ENCODE measurements around the gene DNAJC17.

DNAJC17 gene

GRCh38 chr15:40826423-40827075 lies 19.3 kb upstream of the DNAJC17 start:
- H3K4me1 ChIP-seq (ENCODE audit: control insufficient read depth, insufficient read depth, low read length): peaks cover 29% of the 10 kb centered on the region
- H3K27me3 ChIP-seq (ENCODE audit: control insufficient read depth, insufficient read depth, low read length): no peaks in the 10 kb centered on the region
- H3K4me3 ChIP-seq (ENCODE audit: low read length): no peak overlapping the region
- no peaks in the 10 kb centered on the region for H3K36me3 ChIP-seq (ENCODE audit: control insufficient read depth, insufficient read depth, low read length)
- H3K9me3 ChIP-seq (ENCODE audit: control insufficient read depth, low read length): no peaks in the 10 kb centered on the region
- no peak overlapping the region for H3K9ac ChIP-seq (ENCODE audit: low read length)

- peaks cover 29% of the 10 kb centered on the region for H3K4me1 ChIP-seq (ENCODE audit: control insufficient read depth, insufficient read depth, low read length)
- no peaks in the 10 kb centered on the region for H3K27me3 ChIP-seq (ENCODE audit: control insufficient read depth, insufficient read depth, low read length)
- H3K4me3 ChIP-seq (ENCODE audit: low read length): no peak overlapping the region
- no peaks in the 10 kb centered on the region for H3K9me3 ChIP-seq (ENCODE audit: control insufficient read depth, low read length)
- peak overlapping the region; percentile 6 for H3K9ac ChIP-seq (ENCODE audit: low read length)
- no peaks in the 10 kb centered on the region for H3K36me3 ChIP-seq (ENCODE audit: control insufficient read depth, insufficient read depth, low read length)
Observed at GRCh38 chr15:40825661-40826422, 18.6 kb upstream of the DNAJC17 start.

- H3K36me3 ChIP-seq (ENCODE audit: control insufficient read depth, insufficient read depth, low read length): no peaks in the 10 kb centered on the region
- H3K4me1 ChIP-seq (ENCODE audit: control insufficient read depth, insufficient read depth, low read length): peaks cover 23% of the 10 kb centered on the region
- no peaks in the 10 kb centered on the region for H3K9me3 ChIP-seq (ENCODE audit: control insufficient read depth, low read length)
- H3K27me3 ChIP-seq (ENCODE audit: control insufficient read depth, insufficient read depth, low read length): no peaks in the 10 kb centered on the region
- H3K4me3 ChIP-seq (ENCODE audit: low read length): no peak overlapping the region
- H3K9ac ChIP-seq (ENCODE audit: low read length): no peak overlapping the region
Observed at GRCh38 chr15:40823572-40824343, 16.5 kb upstream of the DNAJC17 start.

- H3K4me3 ChIP-seq (ENCODE audit: low read length): no peak overlapping the region
- H3K9me3 ChIP-seq (ENCODE audit: control insufficient read depth, low read length): no peaks in the 10 kb centered on the region
- H3K36me3 ChIP-seq (ENCODE audit: control insufficient read depth, insufficient read depth, low read length): no peaks in the 10 kb centered on the region
- no peak overlapping the region for H3K9ac ChIP-seq (ENCODE audit: low read length)
- H3K4me1 ChIP-seq (ENCODE audit: control insufficient read depth, insufficient read depth, low read length): peaks cover 11% of the 10 kb centered on the region
- no peaks in the 10 kb centered on the region for H3K27me3 ChIP-seq (ENCODE audit: control insufficient read depth, insufficient read depth, low read length)
Observed at GRCh38 chr15:40821195-40821594, 13.9 kb upstream of the DNAJC17 start.

GRCh38 chr15:40819048-40819447 lies 11.8 kb upstream of the DNAJC17 start:
- Histone ChIP-seq H3K27me3 (ENCODE audit: control insufficient read depth, insufficient read depth, low read length) (no peaks in the 10 kb centered on the region), H3K9me3 (ENCODE audit: control insufficient read depth, low read length) (no peaks in the 10 kb centered on the region), H3K9ac (ENCODE audit: low read length) (no peak overlapping the region), H3K36me3 (ENCODE audit: control insufficient read depth, insufficient read depth, low read length) (peaks cover 2% of the 10 kb centered on the region), H3K4me3 (ENCODE audit: low read length) (no peak overlapping the region), H3K4me1 (ENCODE audit: control insufficient read depth, insufficient read depth, low read length) (no peaks in the 10 kb centered on the region)

GRCh38 chr15:40815042-40815698 lies 7.9 kb upstream of the DNAJC17 start:
- Histone ChIP-seq H3K4me1 (ENCODE audit: control insufficient read depth, insufficient read depth, low read length) (no peaks in the 10 kb centered on the region), H3K36me3 (ENCODE audit: control insufficient read depth, insufficient read depth, low read length) (peaks cover 9% of the 10 kb centered on the region), H3K9me3 (ENCODE audit: control insufficient read depth, low read length) (no peaks in the 10 kb centered on the region), H3K9ac (ENCODE audit: low read length) (no peak overlapping the region), H3K27me3 (ENCODE audit: control insufficient read depth, insufficient read depth, low read length) (no peaks in the 10 kb centered on the region), H3K4me3 (ENCODE audit: low read length) (no peak overlapping the region)

- no peak overlapping the region for H3K9ac ChIP-seq (ENCODE audit: low read length)
- H3K36me3 ChIP-seq (ENCODE audit: control insufficient read depth, insufficient read depth, low read length): peaks cover 9% of the 10 kb centered on the region
- no peaks in the 10 kb centered on the region for H3K27me3 ChIP-seq (ENCODE audit: control insufficient read depth, insufficient read depth, low read length)
- no peaks in the 10 kb centered on the region for H3K9me3 ChIP-seq (ENCODE audit: control insufficient read depth, low read length)
- H3K4me1 ChIP-seq (ENCODE audit: control insufficient read depth, insufficient read depth, low read length): peaks cover 7% of the 10 kb centered on the region
- H3K4me3 ChIP-seq (ENCODE audit: low read length): no peak overlapping the region
Observed at GRCh38 chr15:40812721-40813425, 5.6 kb upstream of the DNAJC17 start.

- no peaks in the 10 kb centered on the region for H3K9me3 ChIP-seq (ENCODE audit: control insufficient read depth, low read length)
- H3K4me3 ChIP-seq (ENCODE audit: low read length): no peak overlapping the region
- no peaks in the 10 kb centered on the region for H3K27me3 ChIP-seq (ENCODE audit: control insufficient read depth, insufficient read depth, low read length)
- H3K36me3 ChIP-seq (ENCODE audit: control insufficient read depth, insufficient read depth, low read length): peaks cover 6% of the 10 kb centered on the region
- H3K4me1 ChIP-seq (ENCODE audit: control insufficient read depth, insufficient read depth, low read length): peaks cover 21% of the 10 kb centered on the region
- no peak overlapping the region for H3K9ac ChIP-seq (ENCODE audit: low read length)
Observed at GRCh38 chr15:40808861-40809450, 1.7 kb upstream of the DNAJC17 start.

GRCh38 chr15:40807888-40808461 lies 702 bp upstream of the DNAJC17 start:
- Histone ChIP-seq H3K9me3 (ENCODE audit: control insufficient read depth, low read length) (no peaks in the 10 kb centered on the region), H3K27me3 (ENCODE audit: control insufficient read depth, insufficient read depth, low read length) (no peaks in the 10 kb centered on the region), H3K4me1 (ENCODE audit: control insufficient read depth, insufficient read depth, low read length) (peaks cover 29% of the 10 kb centered on the region), H3K9ac (ENCODE audit: low read length) (peak overlapping the region; percentile 55), H3K4me3 (ENCODE audit: low read length) (peak overlapping the region; percentile 100), H3K36me3 (ENCODE audit: control insufficient read depth, insufficient read depth, low read length) (no peaks in the 10 kb centered on the region)

- Histone ChIP-seq H3K4me1 (ENCODE audit: control insufficient read depth, insufficient read depth, low read length) (peaks cover 32% of the 10 kb centered on the region), H3K27me3 (ENCODE audit: control insufficient read depth, insufficient read depth, low read length) (no peaks in the 10 kb centered on the region), H3K9me3 (ENCODE audit: control insufficient read depth, low read length) (no peaks in the 10 kb centered on the region), H3K4me3 (ENCODE audit: low read length) (peak overlapping the region; percentile 100), H3K9ac (ENCODE audit: low read length) (peak overlapping the region; percentile 95), H3K36me3 (ENCODE audit: control insufficient read depth, insufficient read depth, low read length) (no peaks in the 10 kb centered on the region)
Observed at GRCh38 chr15:40806672-40807027, 623 bp downstream of the DNAJC17 start.

- peaks cover 32% of the 10 kb centered on the region for H3K4me1 ChIP-seq (ENCODE audit: control insufficient read depth, insufficient read depth, low read length)
- no peak overlapping the region for H3K4me3 ChIP-seq (ENCODE audit: low read length)
- H3K27me3 ChIP-seq (ENCODE audit: control insufficient read depth, insufficient read depth, low read length): no peaks in the 10 kb centered on the region
- H3K9me3 ChIP-seq (ENCODE audit: control insufficient read depth, low read length): no peaks in the 10 kb centered on the region
- H3K9ac ChIP-seq (ENCODE audit: low read length): no peak overlapping the region
- H3K36me3 ChIP-seq (ENCODE audit: control insufficient read depth, insufficient read depth, low read length): no peaks in the 10 kb centered on the region
Observed at GRCh38 chr15:40803688-40804087, 3.6 kb downstream of the DNAJC17 start.
